Measurements from ENCODE around the gene THY1. TPM values are rescaled to one million over a fixed set of nuclear protein-coding genes. Genes with fewer than 3 reads are reported as not detected.

The THY1 gene
- total RNA-seq, 1 donor from 2014 or later = 0.62 TPM

DNA sequence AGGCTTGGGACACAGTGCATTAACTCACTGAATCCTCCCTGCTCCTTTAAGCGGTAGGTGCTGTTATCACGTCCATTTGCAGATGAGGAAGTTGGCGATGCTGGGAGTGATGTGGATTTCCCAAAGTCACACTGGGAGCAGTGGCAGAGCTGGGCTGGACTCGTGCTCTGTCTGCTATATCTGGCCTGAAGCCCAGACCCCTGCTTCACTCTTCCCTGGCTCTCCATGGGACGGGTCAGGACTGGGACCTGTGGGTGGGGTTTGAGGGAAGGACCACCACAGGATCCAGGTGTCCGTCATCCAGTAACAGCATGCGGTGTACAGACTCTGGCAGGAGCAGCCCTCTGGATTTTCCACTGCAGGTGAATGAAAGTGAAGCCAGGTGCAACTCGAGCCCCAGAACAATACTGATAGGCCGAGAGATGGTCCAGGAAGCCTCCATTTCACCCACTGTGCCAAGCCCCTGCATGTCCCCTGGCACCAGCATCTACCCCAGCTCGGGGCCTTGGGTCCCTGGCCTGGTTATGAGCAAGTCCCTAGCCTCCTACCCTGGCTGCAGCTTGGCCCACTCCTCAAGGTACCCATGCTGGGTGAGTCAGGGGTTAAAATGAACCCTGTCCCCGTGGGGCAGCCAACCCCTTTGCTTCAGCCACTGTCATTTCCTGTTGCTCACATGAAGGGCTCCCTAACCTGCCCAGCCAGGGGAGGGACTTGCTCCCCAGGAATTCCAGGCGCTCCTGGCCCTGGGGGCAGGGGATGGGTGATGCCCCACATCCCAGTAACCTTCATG is 45.7 kb downstream of the THY1 start:
- H3K4me3 Mint-ChIP-seq (ENCODE audit: low read depth) = no peak overlapping the region
- peaks cover 18% of the 10 kb centered on the region for H3K27me3 Mint-ChIP-seq
- H3K4me1 Mint-ChIP-seq (ENCODE audit: low read depth) = peaks cover 30% of the 10 kb centered on the region
- no peaks in the 10 kb centered on the region for H3K9me3 Mint-ChIP-seq (ENCODE audit: low read depth)
- no peak overlapping the region for H3K27ac Mint-ChIP-seq
- DNase-seq (ENCODE audit: low spot score, unreplicated experiment) = no peak
- TF ChIP-seq, protein P1, sequence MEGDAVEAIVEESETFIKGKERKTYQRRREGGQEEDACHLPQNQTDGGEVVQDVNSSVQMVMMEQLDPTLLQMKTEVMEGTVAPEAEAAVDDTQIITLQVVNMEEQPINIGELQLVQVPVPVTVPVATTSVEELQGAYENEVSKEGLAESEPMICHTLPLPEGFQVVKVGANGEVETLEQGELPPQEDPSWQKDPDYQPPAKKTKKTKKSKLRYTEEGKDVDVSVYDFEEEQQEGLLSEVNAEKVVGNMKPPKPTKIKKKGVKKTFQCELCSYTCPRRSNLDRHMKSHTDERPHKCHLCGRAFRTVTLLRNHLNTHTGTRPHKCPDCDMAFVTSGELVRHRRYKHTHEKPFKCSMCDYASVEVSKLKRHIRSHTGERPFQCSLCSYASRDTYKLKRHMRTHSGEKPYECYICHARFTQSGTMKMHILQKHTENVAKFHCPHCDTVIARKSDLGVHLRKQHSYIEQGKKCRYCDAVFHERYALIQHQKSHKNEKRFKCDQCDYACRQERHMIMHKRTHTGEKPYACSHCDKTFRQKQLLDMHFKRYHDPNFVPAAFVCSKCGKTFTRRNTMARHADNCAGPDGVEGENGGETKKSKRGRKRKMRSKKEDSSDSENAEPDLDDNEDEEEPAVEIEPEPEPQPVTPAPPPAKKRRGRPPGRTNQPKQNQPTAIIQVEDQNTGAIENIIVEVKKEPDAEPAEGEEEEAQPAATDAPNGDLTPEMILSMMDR (IDR thresholded peaks at IDR 0.05; ENCODE audit: unreplicated experiment) = no peak
- no peaks in the 10 kb centered on the region for H3K36me3 Mint-ChIP-seq (ENCODE audit: insufficient read depth)

DNA sequence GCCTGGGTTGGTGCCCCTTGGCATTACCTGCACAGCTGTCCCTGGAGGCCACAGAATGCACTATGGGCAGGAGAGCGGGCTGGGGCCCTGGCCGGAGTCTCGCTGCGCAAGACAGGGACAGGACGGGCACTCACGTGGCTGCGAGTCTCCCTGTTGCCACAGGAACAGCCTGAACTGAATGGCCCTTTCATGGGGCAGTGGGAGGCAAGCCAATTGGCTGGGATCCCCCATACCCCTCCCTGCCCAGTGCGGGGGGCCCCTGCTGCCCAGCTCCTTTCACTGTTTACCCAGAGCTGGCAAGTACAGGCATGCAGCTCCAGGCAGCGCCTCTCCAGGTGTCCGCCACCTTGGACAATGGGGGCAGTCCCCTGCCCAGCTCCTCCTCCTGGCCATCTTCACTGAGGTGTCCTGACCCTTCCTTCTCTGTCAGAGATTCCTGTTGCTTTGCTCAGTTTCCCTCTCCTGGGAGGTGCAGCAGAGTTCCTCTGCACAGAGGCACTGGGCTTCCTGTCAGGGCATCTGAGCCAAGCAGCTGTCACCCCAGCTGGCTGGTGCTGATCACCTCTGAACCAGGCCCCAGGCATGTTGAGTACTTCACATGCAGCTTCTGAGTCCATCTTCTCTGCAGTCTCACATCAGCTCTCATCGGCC is 46.6 kb downstream of the THY1 start:
- TF ChIP-seq, protein P1 (IDR thresholded peaks at IDR 0.05; ENCODE audit: unreplicated experiment) = no peak
- H3K4me1 Mint-ChIP-seq (ENCODE audit: low read depth) = peaks cover 29% of the 10 kb centered on the region
- no peaks in the 10 kb centered on the region for H3K36me3 Mint-ChIP-seq (ENCODE audit: insufficient read depth)
- no peaks in the 10 kb centered on the region for H3K9me3 Mint-ChIP-seq (ENCODE audit: low read depth)
- no peak for DNase-seq (ENCODE audit: low spot score, unreplicated experiment)
- no peak overlapping the region for H3K4me3 Mint-ChIP-seq (ENCODE audit: low read depth)
- H3K27ac Mint-ChIP-seq = no peak overlapping the region
- H3K27me3 Mint-ChIP-seq = peaks cover 15% of the 10 kb centered on the region

DNA sequence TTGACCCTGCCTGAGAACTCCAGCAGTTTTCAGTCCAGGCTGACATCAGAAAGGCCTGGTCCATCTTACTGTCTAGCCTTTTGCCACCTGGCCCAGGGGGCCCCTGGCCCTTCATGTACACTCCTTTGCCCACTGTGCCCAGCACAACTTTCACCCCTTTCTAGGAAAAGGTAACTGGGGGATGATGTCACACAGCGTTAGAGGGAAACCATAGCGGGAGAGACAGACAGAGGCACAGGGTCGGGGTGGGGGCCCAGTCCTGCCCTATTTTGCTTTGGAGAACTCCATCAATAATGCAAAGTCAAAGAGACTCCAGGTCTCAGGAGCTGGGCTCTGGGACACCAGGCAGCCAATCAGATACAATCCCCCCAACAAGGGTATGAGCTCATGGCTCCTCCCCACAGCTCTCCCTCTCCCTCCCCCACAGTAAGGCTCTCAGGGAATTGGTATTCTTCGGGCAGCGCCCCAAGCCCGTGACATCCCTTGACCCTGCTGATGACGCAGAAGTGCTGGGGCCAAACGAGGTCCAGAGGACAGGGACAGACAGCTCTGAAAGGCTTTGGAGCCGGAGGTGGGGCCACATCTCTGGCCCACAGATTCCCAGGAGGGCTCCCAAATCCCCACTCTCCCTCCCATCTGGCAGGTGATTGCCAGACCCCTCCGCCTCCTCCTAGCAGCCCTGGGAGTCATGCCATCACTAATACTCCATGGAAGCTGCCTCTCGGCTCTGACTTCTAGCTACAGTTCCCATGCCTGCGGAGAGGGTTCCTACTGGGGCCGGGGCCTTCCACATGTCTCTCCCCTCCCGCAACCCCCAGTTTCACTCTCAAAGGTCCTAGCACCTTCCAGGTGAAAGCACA is 47.4 kb downstream of the THY1 start:
- Mint-ChIP-seq H3K27ac (no peak overlapping the region), H3K4me3 (ENCODE audit: low read depth) (no peak overlapping the region), H3K36me3 (ENCODE audit: insufficient read depth) (no peaks in the 10 kb centered on the region), H3K4me1 (ENCODE audit: low read depth) (peaks cover 26% of the 10 kb centered on the region), H3K9me3 (ENCODE audit: low read depth) (no peaks in the 10 kb centered on the region), H3K27me3 (peaks cover 10% of the 10 kb centered on the region)
- DNase-seq (ENCODE audit: low spot score, unreplicated experiment) = no peak
- TF ChIP-seq, protein P1 (IDR thresholded peaks at IDR 0.05; ENCODE audit: unreplicated experiment) = no peak

DNA sequence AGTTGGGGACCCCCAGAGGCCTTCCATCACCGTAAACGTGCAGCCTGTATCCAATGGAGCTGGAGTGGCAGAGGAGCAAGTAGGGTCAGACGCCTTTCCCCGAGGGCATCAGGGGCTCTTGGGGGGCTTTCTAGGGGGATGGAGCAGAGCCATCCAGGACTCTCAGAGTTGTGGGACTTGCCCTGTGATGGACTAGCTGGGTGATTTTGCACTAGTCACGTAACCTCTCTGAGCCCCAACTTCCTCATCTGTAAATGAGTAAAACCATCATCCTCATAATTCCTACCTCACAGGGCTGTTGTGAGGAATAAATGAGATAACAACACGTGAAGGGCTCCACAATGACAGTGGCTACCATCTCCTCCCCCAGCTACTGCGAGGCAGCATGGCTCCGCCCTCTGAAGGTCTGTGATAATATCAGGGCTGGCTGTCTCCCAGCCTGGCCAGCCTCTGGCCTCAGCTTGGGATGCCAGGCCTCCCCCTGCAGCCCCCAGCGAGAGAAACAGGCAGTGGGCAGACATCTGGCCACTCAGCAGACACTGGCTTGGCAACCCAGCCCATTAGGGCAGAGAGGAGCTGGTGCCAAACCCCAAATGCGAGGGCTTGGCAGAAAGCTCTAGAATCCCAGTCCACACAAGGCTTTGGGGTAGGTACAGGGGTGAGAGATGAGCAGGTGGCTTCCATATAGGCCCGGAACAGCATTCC is 48.2 kb downstream of the THY1 start:
- Mint-ChIP-seq H3K4me1 (ENCODE audit: low read depth) (peaks cover 34% of the 10 kb centered on the region), H3K36me3 (ENCODE audit: insufficient read depth) (no peaks in the 10 kb centered on the region), H3K9me3 (ENCODE audit: low read depth) (no peaks in the 10 kb centered on the region), H3K27me3 (peaks cover 9% of the 10 kb centered on the region), H3K27ac (no peak overlapping the region), H3K4me3 (ENCODE audit: low read depth) (no peak overlapping the region)
- TF ChIP-seq, protein P1 (IDR thresholded peaks at IDR 0.05; ENCODE audit: unreplicated experiment) = no peak
- no peak for DNase-seq (ENCODE audit: low spot score, unreplicated experiment)
